Measurements from ENCODE around the gene NRXN3. TPM values are rescaled to one million over a fixed set of nuclear protein-coding genes. Genes with fewer than 3 reads are reported as not detected.

The NRXN3 gene
- total RNA-seq, 1 experiment from 2014 or later, result not detected

DNA sequence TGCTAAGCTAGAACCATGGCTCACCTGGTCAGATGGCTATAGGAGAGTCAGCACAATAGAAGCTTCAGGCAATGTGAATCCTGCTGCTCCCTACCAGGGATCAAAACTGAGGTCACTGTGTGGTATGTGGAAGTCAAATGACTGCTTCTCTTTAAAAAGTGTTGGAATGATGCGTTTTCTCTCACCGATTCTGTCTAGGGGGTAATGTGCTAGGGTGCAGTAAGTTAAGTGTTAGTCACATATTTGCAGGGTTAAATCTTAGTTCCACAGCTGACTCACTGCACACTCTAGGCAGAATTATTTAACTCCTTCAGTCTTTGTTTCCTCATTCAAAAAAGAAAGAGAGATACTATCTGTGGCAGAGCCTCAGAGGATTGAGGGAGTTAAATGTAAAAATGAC lies 1344.5 kb downstream of the NRXN3 start:
- ChIA-PET POLR2A (no interaction called here), CTCF (no interaction called here)
- no peak overlapping the region for H3K27ac ChIP-seq (ENCODE audit: low read length)
- no peak for TF ChIP-seq POLR2AphosphoS5 (IDR thresholded peaks at IDR 0.05; ENCODE audit: low read depth, low read length)
- TF ChIP-seq TCF7L2 (IDR thresholded peaks at IDR 0.05; ENCODE audit: low read depth, low read length), result no peak
- no peak for TF ChIP-seq SIN3A (IDR thresholded peaks at IDR 0.05; ENCODE audit: borderline replicate concordance, insufficient read depth, low read depth, low read length)
- TF ChIP-seq, protein P1, sequence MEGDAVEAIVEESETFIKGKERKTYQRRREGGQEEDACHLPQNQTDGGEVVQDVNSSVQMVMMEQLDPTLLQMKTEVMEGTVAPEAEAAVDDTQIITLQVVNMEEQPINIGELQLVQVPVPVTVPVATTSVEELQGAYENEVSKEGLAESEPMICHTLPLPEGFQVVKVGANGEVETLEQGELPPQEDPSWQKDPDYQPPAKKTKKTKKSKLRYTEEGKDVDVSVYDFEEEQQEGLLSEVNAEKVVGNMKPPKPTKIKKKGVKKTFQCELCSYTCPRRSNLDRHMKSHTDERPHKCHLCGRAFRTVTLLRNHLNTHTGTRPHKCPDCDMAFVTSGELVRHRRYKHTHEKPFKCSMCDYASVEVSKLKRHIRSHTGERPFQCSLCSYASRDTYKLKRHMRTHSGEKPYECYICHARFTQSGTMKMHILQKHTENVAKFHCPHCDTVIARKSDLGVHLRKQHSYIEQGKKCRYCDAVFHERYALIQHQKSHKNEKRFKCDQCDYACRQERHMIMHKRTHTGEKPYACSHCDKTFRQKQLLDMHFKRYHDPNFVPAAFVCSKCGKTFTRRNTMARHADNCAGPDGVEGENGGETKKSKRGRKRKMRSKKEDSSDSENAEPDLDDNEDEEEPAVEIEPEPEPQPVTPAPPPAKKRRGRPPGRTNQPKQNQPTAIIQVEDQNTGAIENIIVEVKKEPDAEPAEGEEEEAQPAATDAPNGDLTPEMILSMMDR (IDR thresholded peaks at IDR 0.05), result no peak
- TF ChIP-seq, protein P2, sequence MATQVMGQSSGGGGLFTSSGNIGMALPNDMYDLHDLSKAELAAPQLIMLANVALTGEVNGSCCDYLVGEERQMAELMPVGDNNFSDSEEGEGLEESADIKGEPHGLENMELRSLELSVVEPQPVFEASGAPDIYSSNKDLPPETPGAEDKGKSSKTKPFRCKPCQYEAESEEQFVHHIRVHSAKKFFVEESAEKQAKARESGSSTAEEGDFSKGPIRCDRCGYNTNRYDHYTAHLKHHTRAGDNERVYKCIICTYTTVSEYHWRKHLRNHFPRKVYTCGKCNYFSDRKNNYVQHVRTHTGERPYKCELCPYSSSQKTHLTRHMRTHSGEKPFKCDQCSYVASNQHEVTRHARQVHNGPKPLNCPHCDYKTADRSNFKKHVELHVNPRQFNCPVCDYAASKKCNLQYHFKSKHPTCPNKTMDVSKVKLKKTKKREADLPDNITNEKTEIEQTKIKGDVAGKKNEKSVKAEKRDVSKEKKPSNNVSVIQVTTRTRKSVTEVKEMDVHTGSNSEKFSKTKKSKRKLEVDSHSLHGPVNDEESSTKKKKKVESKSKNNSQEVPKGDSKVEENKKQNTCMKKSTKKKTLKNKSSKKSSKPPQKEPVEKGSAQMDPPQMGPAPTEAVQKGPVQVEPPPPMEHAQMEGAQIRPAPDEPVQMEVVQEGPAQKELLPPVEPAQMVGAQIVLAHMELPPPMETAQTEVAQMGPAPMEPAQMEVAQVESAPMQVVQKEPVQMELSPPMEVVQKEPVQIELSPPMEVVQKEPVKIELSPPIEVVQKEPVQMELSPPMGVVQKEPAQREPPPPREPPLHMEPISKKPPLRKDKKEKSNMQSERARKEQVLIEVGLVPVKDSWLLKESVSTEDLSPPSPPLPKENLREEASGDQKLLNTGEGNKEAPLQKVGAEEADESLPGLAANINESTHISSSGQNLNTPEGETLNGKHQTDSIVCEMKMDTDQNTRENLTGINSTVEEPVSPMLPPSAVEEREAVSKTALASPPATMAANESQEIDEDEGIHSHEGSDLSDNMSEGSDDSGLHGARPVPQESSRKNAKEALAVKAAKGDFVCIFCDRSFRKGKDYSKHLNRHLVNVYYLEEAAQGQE (IDR thresholded peaks at IDR 0.05; ENCODE audit: insufficient read depth in 1 of 2, low read depth in 2 of 2, low read length in 1 of 2), result no peak
- DNase-seq (ENCODE audit: low read depth, low spot score), result no peak
- H3K27me3 ChIP-seq (ENCODE audit: control insufficient read depth, insufficient read depth, low read length), result no peaks in the 10 kb centered on the region
- H3K9me3 ChIP-seq (ENCODE audit: control insufficient read depth, insufficient read depth, low read depth, low read length), result no peaks in the 10 kb centered on the region
- H3K36me3 ChIP-seq (ENCODE audit: control insufficient read depth, insufficient read depth, low read length), result no peaks in the 10 kb centered on the region
- ATAC-seq, result no peak
- no peaks in the 10 kb centered on the region for H3K4me1 ChIP-seq (ENCODE audit: control insufficient read depth, insufficient read depth, low read length)
- intact Hi-C loops (cut with micrococcal nuclease; ENCODE audit: unreplicated experiment) (no loop called here), in situ Hi-C loops (cut with HindIII; ENCODE audit: low pct_unique_long_range_greater_than_20kb, low sequenced_read_pairs) (no loop called here)
- no peak overlapping the region for H3K4me3 ChIP-seq (ENCODE audit: low read depth in 2 of 2, low read length in 2 of 2)
- BruUV-seq (replicated peaks), result no TSS peak

DNA sequence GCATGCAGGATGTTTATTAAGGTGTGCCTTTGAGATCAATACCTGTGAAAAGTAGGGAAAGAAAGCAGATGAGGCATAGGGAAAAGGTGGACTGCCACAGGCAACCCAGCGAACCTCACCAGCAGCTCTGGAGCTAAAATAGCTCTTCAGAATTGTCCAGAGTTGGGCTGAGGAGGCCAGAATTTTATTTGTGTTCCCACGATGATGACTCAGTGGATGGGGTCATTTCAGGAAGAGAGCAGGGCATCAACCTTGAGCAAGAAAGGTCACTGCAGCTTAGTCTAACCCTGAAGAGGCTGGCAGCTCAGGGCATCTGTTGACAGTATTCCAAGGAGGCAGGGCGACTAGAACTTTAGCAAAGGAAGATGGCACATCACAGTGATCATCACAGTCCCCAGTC lies 1345.0 kb downstream of the NRXN3 start:
- Histone ChIP-seq H3K27me3 (ENCODE audit: control insufficient read depth, insufficient read depth, low read length) (no peaks in the 10 kb centered on the region), H3K9me3 (ENCODE audit: control insufficient read depth, insufficient read depth, low read depth, low read length) (no peaks in the 10 kb centered on the region), H3K4me3 (ENCODE audit: low read depth in 2 of 2, low read length in 2 of 2) (no peak overlapping the region), H3K36me3 (ENCODE audit: control insufficient read depth, insufficient read depth, low read length) (no peaks in the 10 kb centered on the region), H3K4me1 (ENCODE audit: control insufficient read depth, insufficient read depth, low read length) (no peaks in the 10 kb centered on the region), H3K27ac (ENCODE audit: low read length) (no peak overlapping the region)
- TF ChIP-seq SIN3A (IDR thresholded peaks at IDR 0.05; ENCODE audit: borderline replicate concordance, insufficient read depth, low read depth, low read length) (no peak), TCF7L2 (IDR thresholded peaks at IDR 0.05; ENCODE audit: low read depth, low read length) (no peak)
- ChIA-PET CTCF (no interaction called here), POLR2A (no interaction called here)
- BruUV-seq (replicated peaks), result no TSS peak
- ATAC-seq (no peak), DNase-seq (ENCODE audit: low read depth, low spot score) (no peak)
- in situ Hi-C loops (cut with HindIII; ENCODE audit: low pct_unique_long_range_greater_than_20kb, low sequenced_read_pairs) (no loop called here), intact Hi-C loops (cut with micrococcal nuclease; ENCODE audit: unreplicated experiment) (no loop called here)

DNA sequence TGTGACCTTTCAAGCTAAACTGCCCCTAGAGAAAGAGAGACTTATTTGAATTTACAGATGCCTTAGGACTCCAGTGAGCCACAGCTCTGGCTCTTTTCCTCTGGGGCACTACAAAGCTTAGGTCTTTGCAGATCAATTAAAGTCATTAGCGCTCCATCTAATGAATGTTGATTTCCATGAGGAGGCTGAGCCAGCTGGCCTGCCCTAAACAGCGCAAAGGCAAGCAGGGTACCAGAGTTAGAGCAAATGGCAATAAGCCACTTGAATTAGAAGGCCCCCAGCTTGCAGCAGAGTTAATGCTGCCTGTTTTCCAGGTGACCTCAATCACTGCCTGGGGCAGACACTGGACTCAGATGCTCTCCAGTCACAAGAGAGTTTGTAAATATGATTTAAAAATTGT lies 1345.8 kb downstream of the NRXN3 start:
- intact Hi-C loops (cut with micrococcal nuclease; ENCODE audit: unreplicated experiment), result no loop called here
- no peaks in the 10 kb centered on the region for H3K36me3 ChIP-seq (ENCODE audit: control insufficient read depth, insufficient read depth, low read length)
- no peaks in the 10 kb centered on the region for H3K4me1 ChIP-seq (ENCODE audit: control insufficient read depth, insufficient read depth, low read length)
- BruUV-seq (replicated peaks), result no TSS peak
- ChIA-PET POLR2A (no interaction called here), CTCF (no interaction called here)
- H3K27me3 ChIP-seq (ENCODE audit: control insufficient read depth, insufficient read depth, low read length), result no peaks in the 10 kb centered on the region
- H3K27ac ChIP-seq (ENCODE audit: low read length), result no peak overlapping the region
- ATAC-seq, result no peak
- in situ Hi-C loops (cut with HindIII; ENCODE audit: low pct_unique_long_range_greater_than_20kb, low sequenced_read_pairs), result no loop called here
- no peak for DNase-seq (ENCODE audit: low read depth, low spot score)
- no peak overlapping the region for H3K4me3 ChIP-seq (ENCODE audit: low read depth in 2 of 2, low read length in 2 of 2)
- H3K9me3 ChIP-seq (ENCODE audit: control insufficient read depth, insufficient read depth, low read depth, low read length), result no peaks in the 10 kb centered on the region
- TF ChIP-seq POLR2AphosphoS5 (IDR thresholded peaks at IDR 0.05; ENCODE audit: low read depth, low read length) (no peak), TCF7L2 (IDR thresholded peaks at IDR 0.05; ENCODE audit: low read depth, low read length) (no peak), SIN3A (IDR thresholded peaks at IDR 0.05; ENCODE audit: borderline replicate concordance, insufficient read depth, low read depth, low read length) (no peak)
- TF ChIP-seq, protein P2 (IDR thresholded peaks at IDR 0.05; ENCODE audit: insufficient read depth in 1 of 2, low read depth in 2 of 2, low read length in 1 of 2), result no peak
- TF ChIP-seq, protein P1 (IDR thresholded peaks at IDR 0.05), result no peak

All from Panc1 (cell line).